ENCODE data around the gene ZBP1.

The ZBP1 gene

DNA sequence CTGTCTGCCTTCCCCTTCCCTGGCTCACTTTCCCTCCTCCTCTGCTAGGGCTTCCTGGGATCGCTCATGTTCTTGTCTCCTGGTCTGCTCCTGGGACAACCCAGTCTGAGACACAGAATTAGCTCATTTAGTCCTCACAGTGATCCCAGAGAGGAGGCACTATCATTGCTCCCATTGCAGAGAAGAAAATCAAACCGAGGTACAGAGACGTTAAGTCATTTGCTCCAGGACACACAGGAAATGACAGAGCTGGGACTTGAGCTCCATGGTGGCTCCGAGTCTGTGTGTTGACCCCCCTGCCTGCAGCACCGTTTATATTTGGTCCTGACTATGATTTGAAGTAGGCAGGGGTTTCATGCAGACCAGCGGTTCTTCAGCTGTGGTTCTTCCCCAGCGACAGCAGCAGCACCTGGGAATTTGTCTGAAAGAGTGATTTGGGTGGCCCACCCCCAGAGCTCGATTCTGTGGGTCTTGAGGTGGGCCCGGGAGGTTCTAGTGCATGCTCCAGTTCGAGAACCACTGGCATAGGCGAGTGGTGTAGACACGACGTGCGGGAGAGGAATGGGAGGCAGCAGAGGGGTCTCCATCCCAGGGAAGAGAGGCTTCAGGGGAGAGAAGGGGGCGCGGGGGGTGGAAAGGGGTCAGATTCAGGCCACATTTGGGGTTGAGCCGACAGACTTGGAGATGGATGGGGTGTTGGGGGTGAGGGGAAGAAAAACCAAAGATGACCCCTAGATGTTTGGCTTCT is 34.6 kb downstream of the ZBP1 start:
- no peak for DNase-seq (ENCODE audit: low read depth)

DNA sequence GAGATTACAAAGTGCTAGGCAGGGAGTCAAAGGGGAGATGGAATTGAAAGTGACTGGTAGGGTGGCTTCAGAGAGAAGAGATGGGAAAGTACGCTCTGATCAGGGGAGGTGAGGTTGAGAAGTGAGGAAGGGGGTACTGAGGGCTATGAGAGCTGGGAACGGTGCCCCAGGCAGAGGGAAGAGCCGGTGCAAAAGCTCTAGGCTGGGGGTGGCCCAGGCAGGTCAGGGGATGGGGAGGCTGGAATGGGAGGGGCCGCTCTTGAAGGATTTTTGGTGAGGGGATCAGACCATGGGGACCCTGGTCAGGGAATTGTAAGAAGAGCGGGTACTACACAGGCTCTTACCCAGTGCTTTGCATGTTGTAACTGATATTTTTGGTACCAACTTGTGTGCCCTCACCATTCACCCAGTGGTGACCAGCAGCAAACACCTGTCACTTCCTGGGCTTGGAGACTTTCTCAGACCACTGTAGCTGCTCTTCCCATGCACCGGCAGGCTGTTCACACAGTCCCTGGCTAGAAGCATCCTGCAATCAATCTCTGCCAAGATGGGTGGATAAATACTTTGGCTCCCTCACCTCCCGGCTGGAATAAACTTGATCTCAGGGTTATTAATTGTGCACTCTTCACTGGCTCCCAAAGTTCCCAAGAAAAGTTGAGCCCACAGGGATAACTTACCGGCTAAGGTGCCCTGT is 35.3 kb downstream of the ZBP1 start:
- no peak for DNase-seq (ENCODE audit: low read depth)

DNA sequence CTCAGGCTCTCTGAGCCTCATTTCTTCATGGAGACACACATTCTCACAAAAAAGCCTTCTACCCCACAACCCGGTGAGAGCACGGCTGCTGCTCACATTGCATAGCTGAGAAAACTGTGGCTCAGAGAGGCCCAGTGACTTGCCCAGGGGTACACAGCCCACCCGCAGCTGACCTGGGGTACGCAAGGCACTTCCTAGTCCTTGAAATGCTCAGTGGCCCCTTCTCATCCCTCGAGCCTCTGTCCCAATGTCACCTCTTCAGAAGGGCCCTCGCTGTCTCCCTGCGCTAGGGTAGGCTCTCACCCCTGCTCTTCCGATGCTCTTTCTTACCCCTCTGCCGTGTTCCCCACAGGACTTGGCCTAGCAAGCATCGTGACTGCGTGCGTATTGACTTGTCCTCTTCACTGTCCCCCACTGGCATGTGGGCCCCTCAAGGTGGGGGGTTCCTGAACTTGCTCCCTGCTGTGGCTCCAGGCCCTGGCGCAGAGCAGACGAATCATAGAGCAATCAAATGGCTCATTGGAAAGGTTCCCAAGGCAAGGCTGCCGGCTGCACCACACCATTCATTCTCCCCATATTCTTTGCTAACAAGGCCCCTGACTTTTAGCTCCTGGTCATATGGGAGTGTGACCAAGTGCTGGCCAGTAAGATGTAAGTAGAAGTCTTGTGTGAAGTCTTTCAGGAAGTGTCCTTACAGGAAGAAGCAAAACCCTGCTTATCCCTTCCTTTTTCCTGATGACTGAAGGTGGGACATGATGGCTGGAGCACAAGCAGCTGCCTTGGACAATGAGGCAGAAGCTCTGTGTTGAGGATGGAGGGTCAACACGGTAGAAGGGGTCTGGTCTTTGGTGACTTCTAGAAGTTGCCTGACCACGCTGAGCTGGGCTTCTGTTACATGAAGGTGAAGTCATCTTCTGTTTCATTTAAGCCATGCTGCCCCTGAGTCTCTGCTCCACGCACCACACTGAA is 36.7 kb downstream of the ZBP1 start:
- DNase-seq (ENCODE audit: low read depth): no peak

DNA sequence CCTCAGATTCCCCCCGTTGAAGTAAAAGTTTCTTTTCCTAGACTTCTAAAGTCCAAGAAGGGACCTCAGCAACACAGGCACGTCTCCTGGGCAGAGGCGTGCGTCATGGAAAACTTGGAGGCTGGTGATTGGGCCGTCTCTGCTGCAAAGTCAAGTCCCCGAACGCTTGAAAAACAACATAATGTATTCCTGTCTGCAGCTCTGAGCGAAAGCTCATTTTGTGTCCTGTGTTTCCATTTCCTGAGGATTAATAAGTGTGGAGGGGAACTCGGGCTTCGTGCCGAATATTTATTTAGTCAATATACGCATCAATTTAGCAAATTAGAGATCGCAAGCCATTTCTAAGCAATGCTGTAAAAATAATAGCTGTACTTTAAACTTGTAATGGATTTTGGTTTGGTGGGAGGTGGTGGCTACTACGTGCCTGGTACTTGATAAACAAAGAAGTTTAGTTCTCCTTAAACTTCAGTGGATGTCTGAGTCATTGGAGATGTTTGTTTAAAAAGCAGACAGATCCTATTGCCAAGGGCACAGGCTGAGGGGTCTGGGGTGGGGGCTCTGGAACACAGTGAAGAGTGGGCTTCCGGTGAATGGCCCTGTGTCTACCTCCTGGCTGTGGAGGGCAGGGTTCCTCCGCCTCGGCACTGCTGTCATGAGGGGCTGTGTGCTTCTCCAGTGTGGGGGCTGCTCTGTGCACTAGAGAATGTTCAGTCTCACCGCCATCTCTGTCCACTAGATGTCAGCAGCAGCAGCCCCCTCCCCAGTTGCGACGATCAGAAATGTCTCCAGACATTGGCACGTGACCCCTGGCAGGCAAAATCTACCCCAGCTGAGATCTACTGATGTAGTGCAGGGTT is 37.6 kb downstream of the ZBP1 start:
- DNase-seq (ENCODE audit: low read depth): no peak

DNA sequence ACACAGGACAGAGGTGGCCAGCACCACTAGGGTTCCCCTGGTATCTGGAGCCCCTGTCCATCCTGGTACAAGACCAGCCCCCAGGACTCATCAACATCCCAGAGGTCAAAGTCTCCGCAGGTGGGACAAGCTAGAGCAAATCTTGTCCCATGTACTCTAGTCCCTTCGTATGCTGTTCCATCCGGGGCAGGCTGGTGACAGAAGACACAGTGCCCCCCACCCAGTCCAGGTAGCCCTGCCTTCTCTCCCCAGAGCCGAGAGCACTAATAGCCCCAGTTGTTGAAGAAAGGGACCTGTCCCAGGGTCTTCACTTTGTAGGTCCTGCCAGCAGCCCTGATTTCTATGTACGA is 38.2 kb downstream of the ZBP1 start:
- no peak for DNase-seq (ENCODE audit: low read depth)

DNA sequence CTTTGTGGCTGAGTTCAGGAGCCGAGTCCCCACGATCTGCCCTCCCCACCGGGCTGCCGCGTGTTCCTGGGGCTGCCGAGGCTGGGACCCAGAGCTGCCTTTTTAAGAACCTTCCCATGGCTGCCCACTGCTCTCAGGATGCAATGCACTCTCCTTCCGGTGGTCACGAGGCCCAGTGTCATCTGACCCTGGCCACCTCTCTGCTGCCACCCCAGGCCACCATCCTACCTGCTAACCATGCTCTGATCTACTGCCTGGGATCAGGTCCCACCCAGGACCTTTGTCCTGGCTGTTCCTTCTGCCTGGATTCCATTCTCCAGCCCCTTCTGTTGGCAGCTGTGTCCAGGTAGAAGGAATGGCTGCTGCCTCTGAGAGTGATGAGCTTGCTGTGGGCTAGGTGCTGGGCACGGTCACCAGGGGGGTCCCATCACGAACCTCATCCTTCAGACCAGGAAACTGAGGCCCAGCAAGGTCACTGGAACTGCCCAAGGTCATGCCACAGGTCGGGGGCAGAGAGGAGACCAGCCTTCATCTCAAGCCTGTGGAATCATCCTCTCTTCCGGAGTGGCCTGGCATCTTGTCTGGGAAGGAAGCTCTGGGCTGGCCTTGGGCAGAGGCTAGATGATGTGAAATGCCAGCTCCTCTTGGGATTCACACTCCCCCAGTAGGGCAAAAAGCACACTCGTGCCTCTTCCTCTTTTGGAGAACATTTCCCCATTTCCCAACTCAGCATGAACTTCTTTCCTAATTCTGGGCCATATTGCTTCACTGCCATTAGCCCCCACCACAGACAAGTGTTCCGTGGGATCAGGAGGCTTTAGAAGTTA is 38.8 kb downstream of the ZBP1 start:
- DNase-seq (ENCODE audit: low read depth): no peak

DNA sequence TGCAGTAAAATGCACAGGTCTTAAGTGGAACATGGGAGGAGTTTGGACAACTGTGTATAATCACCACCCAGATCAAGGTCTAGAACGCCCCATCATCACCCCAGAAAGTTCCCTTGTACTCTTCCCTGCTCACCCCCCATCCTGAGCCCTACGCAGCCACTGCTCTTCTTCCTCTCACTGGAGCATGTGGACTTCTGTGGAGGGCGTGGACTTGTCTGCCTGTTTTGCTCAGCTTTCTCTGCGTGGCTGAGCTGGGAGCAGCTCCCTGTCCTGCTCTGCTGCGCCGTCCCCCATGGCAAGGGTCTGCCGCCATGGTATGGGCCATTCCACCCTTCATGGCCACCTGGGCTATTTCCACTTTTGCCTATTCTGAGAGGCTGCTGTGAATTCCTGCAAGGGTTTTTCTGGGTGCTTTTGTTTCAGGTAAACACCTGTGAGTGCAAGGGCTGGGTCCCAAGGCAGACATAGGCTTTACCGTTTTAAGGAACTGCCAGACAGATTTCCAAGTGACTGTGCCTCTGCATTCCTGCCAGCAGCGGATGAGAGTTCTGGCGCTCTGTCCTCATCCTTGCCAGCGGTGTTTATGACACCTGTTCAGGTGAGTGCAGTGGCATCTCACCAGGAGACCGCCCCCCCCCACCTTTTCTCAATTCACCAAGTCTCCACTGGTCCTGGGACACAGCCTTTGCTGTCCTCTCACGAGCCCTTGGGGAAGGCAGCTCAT is 39.6 kb downstream of the ZBP1 start:
- DNase-seq (ENCODE audit: low read depth): no peak

DNA sequence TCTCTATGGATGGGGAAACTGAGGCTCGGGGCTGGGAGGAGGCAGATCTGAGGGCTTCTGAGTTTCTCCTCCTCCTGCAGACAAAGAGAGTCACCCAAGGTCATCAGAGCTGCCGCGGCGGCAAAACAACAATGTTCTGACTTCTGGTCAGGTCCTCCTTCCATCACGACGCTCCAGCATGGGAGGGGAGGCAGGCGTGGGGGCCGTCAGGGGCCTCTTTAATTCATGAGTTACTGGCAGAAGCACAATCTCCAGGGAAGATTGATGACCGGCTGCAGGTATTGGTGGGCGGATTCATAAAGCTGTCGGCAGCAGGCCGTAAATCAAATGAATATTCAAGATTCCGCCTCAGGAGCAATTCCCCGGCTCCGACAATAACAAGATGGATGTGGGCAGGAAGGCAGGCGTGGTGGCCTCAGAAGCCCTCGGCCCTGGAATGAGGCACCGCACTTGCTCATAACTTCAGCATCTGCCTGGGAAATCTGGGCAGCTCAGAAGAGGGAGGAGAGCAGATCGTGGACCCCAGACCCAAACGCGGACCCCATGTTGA is 40.3 kb downstream of the ZBP1 start:
- DNase-seq (ENCODE audit: low read depth): no peak

DNA sequence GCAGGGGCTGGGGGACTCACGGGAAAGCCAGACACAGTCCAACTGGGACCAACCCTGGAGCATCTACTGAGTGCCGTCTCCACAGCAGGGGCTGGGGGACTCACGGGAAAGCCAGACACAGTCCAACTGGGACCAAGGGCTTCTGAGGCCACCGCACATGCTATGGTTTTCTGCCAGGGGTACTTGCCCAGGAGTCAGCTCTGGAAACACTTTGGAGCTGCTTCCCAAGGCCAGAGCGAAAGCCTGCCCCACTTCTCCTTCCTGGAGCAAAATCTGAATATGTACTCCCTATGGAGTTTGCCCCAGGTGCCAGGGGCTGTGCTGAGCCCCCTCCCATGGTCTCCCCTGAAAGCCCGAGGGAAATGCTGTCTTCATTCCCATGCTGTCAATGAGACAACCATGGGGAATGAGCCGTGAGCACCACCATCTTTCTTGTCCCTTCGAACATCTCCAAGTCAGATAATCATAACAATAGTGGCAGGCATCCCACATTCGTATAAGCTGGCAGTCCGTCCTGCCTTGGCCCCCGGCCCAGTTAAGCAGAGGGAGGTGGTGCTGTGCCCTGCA is 40.8 kb downstream of the ZBP1 start:
- DNase-seq (ENCODE audit: low read depth): no peak

DNA sequence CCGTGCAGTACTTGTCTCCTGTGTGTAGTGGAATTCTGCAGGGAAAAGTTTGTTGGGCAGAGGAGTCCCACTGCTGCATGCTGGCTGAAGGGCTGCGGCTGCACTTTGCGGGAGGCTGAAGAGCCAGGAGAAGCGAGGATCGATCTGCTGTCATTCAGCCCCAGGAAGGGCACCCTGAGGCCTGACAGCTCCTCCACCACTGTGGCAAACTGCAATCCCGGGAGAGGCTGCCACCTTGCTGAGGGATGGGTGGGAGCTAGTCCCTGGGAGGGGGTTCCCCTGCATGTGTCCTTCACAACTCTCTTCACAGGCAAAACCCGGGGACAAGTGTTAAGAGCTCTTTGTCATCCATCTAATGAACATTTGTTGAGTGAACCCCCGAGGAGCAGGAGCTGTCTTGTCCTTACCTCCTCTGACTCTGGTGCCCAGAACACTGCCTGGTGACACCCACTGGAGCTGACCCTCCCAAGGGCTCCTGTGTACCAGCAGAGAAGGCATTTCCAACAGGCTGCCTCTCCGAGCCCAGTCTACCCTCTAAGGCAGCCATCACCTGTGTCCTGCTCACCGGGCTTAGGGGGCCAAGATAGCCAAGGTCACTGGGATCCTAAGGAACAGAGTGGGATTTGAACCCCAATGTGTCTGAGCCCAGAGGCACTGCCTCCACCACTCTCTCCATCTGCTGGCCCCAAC is 41.6 kb downstream of the ZBP1 start:
- DNase-seq (ENCODE audit: low read depth): no peak

DNA sequence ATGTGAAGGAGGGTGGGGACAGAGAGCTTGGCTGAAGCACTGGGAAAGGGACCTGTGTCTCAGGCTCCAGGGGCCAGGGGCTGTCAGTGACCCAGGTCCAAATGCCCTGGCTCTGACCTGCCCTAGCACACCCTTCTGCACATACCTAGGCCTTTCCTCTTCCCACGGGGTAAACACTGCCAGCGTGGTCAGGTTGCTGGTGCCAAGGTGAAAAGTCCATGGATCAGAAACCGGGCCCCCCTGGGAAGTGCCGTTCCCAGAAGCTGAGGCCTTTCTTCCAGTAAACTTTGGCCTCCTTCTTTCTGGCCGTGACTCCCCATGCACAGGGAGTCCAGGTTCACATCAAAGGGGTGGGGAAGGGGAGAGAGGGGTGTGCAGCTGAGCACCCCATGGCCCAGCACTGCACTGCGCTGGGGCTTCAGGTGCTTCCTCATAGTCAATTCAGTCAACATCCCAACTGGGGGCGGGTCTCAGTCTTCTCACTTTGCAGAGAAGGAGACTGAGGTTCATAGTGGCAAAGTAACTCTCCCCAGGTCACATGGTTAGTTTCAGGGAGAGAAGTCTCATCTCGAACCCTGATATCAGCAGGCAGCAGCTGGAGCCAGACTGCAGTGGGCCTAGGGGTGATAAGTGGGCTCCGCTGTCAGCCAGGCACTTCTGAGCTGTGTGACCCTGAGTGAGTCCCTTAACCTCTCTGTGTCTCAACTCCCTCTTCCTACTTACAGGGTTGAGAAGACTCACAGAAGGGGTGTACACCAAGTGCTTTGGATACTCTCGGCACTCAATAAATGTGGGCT is 42.3 kb downstream of the ZBP1 start:
- no peak for DNase-seq (ENCODE audit: low read depth)

DNA sequence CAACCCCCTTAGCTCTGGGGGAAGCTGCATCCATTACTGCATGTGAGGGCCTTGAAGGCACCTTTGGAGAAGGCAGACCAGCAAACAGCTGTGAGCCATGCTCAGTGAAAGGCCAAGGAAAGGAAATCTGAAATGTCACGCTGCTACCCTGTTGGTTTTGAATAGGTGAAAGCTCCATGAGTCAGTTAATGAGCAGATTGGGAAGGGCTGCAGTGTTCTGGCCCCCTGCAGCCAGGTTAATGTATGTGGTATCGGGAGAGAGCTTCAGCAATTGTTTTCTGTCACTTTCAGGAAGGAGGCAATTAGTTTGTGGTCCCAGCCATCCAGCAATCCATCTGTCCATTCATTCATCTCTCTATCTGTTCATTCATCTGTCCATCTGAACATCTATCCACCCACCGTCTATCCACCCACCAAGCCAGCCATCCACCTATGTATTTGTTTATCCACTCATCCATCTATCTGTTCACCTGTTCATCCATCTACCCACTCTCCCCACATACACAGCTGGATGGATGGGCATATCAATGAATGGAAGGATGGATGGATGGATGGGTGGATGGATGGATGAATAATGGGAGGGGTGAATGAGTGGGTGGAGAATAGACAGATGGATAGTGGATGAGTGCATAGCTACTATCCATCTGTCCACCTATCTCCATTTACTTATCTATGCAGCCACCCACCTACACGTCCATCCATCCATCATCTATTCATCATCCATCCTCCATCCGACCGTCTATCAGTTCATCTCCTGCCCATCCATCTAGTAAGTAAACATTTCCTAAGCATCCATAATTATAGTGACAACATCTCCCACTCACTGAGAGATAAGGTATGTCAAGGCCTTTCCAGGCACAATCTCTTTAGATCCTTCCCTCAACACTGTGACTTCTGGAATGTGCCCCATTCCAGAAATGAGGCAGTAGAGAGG is 43.3 kb downstream of the ZBP1 start:
- no peak for DNase-seq (ENCODE audit: low read depth)

DNA sequence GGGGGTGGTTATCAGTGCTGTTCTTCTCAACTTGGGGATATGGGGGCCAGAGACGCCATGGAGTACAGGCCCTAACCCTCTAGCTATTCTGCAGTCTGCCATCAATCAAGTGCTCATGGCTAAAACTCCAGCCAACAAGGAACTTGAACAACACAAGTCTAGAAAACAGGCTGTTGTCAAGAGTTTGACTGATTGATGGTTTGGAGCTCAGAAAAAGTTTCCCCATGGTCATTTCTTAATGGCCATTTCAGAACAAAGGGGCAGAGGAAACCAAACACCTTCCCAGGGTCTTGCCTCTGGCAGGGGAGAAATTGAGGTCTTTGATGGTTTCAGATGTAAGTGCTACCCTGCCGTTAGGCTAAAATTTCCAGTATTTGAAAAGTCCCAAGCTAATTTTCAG is 44.2 kb downstream of the ZBP1 start:
- no peak for DNase-seq (ENCODE audit: low read depth)

DNA sequence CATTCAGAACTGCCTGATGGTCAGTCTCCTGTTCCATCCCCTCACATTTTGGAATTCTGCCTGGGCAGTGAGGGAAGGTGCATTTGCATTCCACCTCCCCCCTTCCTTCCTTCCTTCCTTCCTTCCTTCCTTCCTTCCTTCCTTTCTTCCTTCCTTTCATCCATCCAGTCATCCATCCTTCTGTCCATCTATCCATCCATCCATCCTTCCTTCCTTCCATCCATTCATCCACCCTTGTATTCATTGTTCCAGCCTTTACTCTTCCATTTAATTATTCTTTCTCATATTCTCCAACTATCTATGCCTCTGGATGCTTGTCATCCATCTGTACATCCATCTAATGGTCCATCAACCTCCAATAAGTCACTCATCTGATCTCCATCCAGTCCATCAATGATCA is 45.3 kb downstream of the ZBP1 start:
- no peak for DNase-seq (ENCODE audit: low read depth)

DNA sequence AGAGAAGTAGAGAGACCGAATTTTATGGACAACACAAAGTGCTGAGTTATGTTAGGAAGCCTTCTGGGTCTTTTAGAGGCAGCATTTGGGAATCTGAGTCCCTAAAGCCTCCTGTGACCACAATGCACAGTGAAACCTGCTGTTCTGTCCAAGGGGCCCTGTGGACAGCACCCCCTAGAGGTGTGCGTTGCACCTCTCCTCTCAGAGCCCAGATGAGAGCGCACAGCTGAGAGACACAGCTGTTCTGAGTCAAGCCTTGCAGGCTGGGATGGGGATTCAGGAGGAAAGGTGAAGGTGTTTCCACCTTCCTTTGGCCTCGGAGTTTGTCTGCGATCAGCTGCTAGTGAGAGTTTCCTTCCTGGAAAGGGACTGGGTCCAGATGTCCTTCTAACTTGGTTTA is 46.3 kb downstream of the ZBP1 start:
- no peak for DNase-seq (ENCODE audit: low read depth)

DNA sequence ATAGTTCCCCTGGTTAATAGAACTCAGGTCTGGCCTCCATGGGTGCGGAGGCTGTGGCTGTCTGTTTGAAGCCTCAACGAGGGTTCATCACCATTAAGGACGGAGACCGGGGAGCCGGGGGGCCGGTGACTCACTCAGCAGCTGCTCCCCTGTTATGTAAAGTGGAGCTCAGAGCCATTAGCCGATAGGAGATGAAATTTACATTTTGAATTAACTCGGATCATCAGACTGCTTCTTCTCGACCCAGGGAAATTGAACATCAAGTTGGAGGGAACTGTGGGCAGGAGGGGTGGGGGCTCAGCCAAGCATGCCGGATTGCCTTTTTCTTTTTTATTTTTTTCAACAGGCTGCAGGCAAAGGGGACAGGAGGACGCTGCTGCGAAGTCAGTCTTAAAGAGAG is 47.0 kb downstream of the ZBP1 start:
- no peak for DNase-seq (ENCODE audit: low read depth)

DNA sequence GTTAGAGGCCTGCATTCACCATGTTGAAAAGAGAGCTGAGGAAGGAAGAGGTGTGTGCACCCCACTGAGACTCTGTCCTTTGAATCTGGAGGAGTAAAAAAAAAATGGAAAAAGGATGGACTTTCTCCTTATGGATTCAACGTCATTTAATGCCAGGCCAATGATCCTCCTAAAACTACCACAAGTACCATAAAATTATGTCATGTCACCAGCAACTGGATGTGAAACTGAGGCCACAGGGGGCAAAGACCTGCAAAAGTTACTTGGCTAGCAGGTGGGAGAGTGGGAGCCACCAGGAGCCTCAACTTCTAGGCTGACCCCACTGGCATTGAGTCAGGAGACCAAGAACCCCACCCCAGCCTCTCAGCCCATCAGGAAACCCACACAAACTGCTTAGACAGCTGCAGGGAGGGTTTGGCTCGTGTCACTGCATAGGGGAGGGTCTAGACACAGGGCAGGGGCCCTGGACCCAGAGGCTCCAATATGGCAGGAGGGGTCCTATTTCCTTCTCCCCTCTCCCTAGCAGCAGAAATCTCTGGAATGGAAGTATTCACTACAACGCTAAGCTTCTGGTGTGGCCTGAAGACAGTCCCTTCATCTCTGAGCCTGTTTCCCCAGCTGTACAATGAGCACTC is 48.3 kb downstream of the ZBP1 start:
- no peak for DNase-seq (ENCODE audit: low read depth)
